Heart right ventricle (tissue), 16 donors: Measurements from ENCODE around the gene VPREB3. TPM values are rescaled to one million over a fixed set of nuclear protein-coding genes. Genes with fewer than 3 reads are reported as not detected.

Source experiments
- ATAC-seq, 8 donors: fragments of 200-7000 bp; cut with Tn5 transposase; one replicate each; pipeline ENCODE4 v1.9.1; 2020; ENCODE audit warnings: mild to moderate bottlenecking in 8 of 8, moderate library complexity in 8 of 8, moderate number of reproducible peaks in 1 of 8
- DNase-seq, 2 donors: peaks; one replicate each; pipeline ENCODE4 v3.0.0-alpha.2; 2020
- H3K27ac ChIP-seq, 10 donors: fragments of 200-600 bp; sonication (generic) in 2 of 10; one replicate each; pipeline versions ENCODE4 v1.5.0 to v1.8.0; 2020 to 2022; ENCODE audit warnings: mild to moderate bottlenecking in 3 of 10
- H3K27me3 ChIP-seq, 7 donors: fragments of 200-600 bp; one replicate each; pipeline ENCODE4 v1.8.0; 2021 to 2022; ENCODE audit warnings: mild to moderate bottlenecking in 2 of 7
- H3K36me3 ChIP-seq, 9 donors: fragments of 200-600 bp; sonication (generic) in 1 of 9; one replicate each; pipeline versions ENCODE4 v1.5.0 to v1.8.0; 2020 to 2022; ENCODE audit warnings: mild to moderate bottlenecking in 2 of 9
- H3K4me1 ChIP-seq, 9 donors: fragments of 200-600 bp; sonication (generic) in 1 of 9; one replicate each; pipeline versions ENCODE4 v1.5.0 to v1.8.0; 2020 to 2022; ENCODE audit warnings: mild to moderate bottlenecking in 4 of 9
- H3K4me3 ChIP-seq, 10 donors: fragments of 200-600 bp; sonication (generic) in 2 of 10; one replicate each; pipeline versions ENCODE4 v1.5.0 to v1.8.0; 2020 to 2022; ENCODE audit warnings: mild to moderate bottlenecking in 7 of 10, moderate library complexity in 2 of 10
- H3K9me3 ChIP-seq, 11 donors: fragments of 200-600 bp in 10 of 11; sonication (generic) in 2 of 11; one replicate each; pipeline versions ENCODE4 v1.5.0 to v1.8.0; 2013 to 2022; ENCODE audit warnings: mild to moderate bottlenecking in 2 of 11, control low read depth in 1 of 11, moderate library complexity in 1 of 11
- CTCF ChIP-seq, 9 donors: fragments of 200-600 bp; sonication (generic) in 2 of 9; IDR thresholded peaks; one replicate each; pipeline versions ENCODE4 v1.5.0 to v1.8.0; 2021 to 2022; ENCODE audit warnings: antibody characterized with exemption in 9 of 9, mild to moderate bottlenecking in 5 of 9, moderate library complexity in 1 of 9
- WGBS, 2 donors: extraction: QIAGEN DNeasy Blood & Tissue Kit; methylation state at CpG; one replicate each; pipeline ENCODE4 v1.1.7; 2013; ENCODE audit warnings: inconsistent platforms in 1 of 2; 5-methylcytosine and 5-hydroxymethylcytosine counted together
- intact Hi-C, 10 donors: fragments of 100-400 bp; cut with DNase I; formaldehyde crosslinking; loops; one replicate each; pipeline versions ENCODE4 v1.11.1 to v1.14.2; 2022
- polyA plus RNA-seq, 2 donors: library from polyadenylated mRNA; stranded (reverse); fragments of 200-250 nt; gene quantifications; one replicate each; pipeline ENCODE4 v1.2.3, GENCODE V29; 2013
- total RNA-seq, 10 donors: library from RNA; stranded (reverse); fragmentation: NEBNext Ultra II Directional in 3 of 10; extraction: Animal tissue kit (Norgen Biotek cat#: 25700) in 3 of 10; gene quantifications; one replicate each; pipeline versions ENCODE4 v1.2.1 to v1.2.4, GENCODE V29; 2021 to 2023
- donor health status: Arrhythmogenic right ventricular cardiomyopathy.
- donor health status: ischemic (EF 13 %, LVEDD 7.1; RV severe dilation, severe dysfunction).
- donor health status: healthy with polysubstance abuse.
- donor health status: DM: no; HTN: yes; CAD: no.
- donor health status: DM: no; HTN: no; CAD: no.
- donor health status: ischemic (EF 25% LVEDD 6.9; RV normal size, moderate dysfunction).
- donor health status: ischemic (EF 25% LVEDD 5.7; RV mildly dilated, moderate dysfunction).
- donor health status: healthy.
- donor health status: DM: yes; HTN: yes; CAD: no.
- donor health status: Ischemic cardiomyopathy.
- donor health status: ischemic (EF 35%, LVEDD 5.7; RV mildly dilated, moderate dysfunction).
- donor health status: nonischemic (EF 11% LVEDD 7.7; RV severe dilation, severe dysfunction).
- donor health status: DM: yes; HTN: yes; CAD: no.
- donor health status: PGD.
- donor health status: ischemic (EF 29% LVEDD 5.4; RV normal size, mild dysfunction).
- donor health status: nonischemic (EF 23%, LVEDD 6.1; RV moderate dilation, normal function).

The VPREB3 gene
- total and polyA plus RNA-seq, 12 donors = 0.56 to 2.5 (median 0.96) TPM; not detected in 4

DNA sequence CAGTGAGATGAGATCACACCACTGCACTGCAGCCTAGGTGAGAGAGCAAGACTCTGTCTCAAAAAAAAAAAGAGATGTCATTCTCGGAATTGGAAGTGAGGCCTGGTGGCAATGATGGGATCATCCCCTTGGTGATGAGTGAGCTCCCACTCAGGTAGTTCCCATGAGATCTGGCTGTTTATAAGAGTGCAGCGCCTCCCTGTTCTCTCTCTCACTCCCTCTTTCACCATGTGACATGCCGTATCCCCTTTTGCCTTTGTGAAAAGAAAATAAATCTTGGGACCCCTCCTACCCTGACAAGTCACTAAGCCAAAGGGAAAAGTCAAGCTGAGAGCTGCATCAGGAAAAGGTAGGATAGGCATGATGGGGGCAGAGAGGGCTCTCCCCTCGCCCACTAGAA is 32.1 kb downstream of the VPREB3 start:
- intact Hi-C loops = no loop called here
- DNase-seq = no peak
- Histone ChIP-seq H3K36me3 (no peaks in the 10 kb centered on the region), H3K4me1 (peaks cover 0 to 5% (median 4%) of the 10 kb centered on the region in 9 donors), H3K27ac (no peak overlapping the region), H3K27me3 (no peaks in the 10 kb centered on the region), H3K4me3 (no peak overlapping the region), H3K9me3 (no peaks in the 10 kb centered on the region)
- no peak for TF ChIP-seq CTCF (IDR thresholded peaks at IDR 0.05)
- WGBS, 2 donors = 77 to 80% methylated on average over 4 of the region's 4 CpGs
- ATAC-seq = no peak

GRCh38 chr22:23720855-23721254 is 33.4 kb downstream of the VPREB3 start:
- H3K4me3 ChIP-seq = no peak overlapping the region
- H3K27ac ChIP-seq = no peak overlapping the region
- ATAC-seq = no peak
- H3K4me1 ChIP-seq = peaks cover 0 to 16% (median 12%) of the 10 kb centered on the region in 9 donors
- WGBS, 2 donors = 58 to 66% methylated on average over 6 of the region's 6 CpGs
- no peaks in the 10 kb centered on the region for H3K36me3 ChIP-seq
- intact Hi-C loops = no loop called here
- no peaks in the 10 kb centered on the region for H3K9me3 ChIP-seq
- no peak for TF ChIP-seq CTCF (IDR thresholded peaks at IDR 0.05)
- no peak for DNase-seq
- H3K27me3 ChIP-seq = no peaks in the 10 kb centered on the region

DNA sequence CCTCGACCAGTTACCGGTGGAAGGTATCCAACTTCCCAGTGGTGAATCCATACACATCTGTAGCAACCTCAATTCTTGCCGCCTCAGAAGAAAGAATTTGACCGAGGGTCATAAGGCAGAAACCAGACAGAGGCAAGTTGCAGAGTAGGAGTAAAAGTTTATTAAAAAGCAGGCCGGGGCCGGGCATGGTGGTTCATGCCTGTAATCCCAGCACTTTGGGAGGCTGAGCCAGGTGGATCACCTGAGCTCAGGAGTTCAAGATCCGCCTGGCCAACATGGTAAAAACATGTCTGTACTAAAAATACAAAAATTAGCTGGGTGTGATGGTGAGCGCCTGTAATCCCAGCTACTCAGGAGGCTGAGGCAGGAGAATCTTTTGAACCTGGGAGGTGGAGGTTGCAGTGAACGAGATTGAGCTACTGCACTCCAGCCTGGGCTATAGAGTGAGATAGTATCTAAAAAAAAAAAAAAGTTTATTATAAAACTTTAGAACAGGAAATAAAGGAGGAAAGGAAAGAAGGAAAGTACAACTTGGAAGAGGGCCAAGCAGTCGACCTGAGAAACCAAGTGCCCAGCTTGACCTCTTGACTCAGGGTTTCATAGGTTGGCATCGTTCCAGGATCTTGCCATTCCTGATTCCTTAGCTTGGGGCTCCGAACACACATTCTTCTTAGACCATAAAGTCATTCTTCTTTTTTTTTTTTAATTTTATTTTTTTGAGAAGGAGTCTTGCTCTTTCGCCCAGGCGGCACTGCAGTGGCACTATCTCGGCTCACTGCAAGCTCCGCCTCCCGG is 35.7 kb downstream of the VPREB3 start:
- no peak overlapping the region for H3K27ac ChIP-seq
- peaks cover 0 to 22% (median 13%) of the 10 kb centered on the region in 9 donors for H3K4me1 ChIP-seq
- H3K36me3 ChIP-seq = peaks cover 0 to 15% (median 0%) of the 10 kb centered on the region in 9 donors
- 90 to 91% methylated on average over 17 of the region's 17 CpGs for WGBS, 2 donors
- no peak for TF ChIP-seq CTCF (IDR thresholded peaks at IDR 0.05)
- H3K27me3 ChIP-seq = no peaks in the 10 kb centered on the region
- no peaks in the 10 kb centered on the region for H3K9me3 ChIP-seq
- intact Hi-C loops = no loop called here
- no peak overlapping the region for H3K4me3 ChIP-seq
- DNase-seq = no peak
- ATAC-seq = no peak

- Histone ChIP-seq H3K36me3 (peaks cover 0 to 30% (median 6%) of the 10 kb centered on the region in 9 donors), H3K4me3 (peak overlapping the region; percentile 54 to 91 (median 78)), H3K27me3 (no peaks in the 10 kb centered on the region), H3K27ac (peak overlapping the region; percentile 23 to 84 (median 68)), H3K4me1 (peaks cover 0 to 22% (median 13%) of the 10 kb centered on the region in 9 donors), H3K9me3 (no peaks in the 10 kb centered on the region)
- DNase-seq = peak; percentile 85 to 90
- WGBS, 2 donors = 5% methylated on average over 84 of the region's 84 CpGs
- intact Hi-C loops = loop anchor here in 1 of 10 donors (2.0 kb wide), 1 partner anchor 34 kb away; the partner anchor contains the start of gene ZNF70
- peak in 1 of 9 donors; percentile 5 for TF ChIP-seq CTCF (IDR thresholded peaks at IDR 0.05)
- peak; percentile 93 to 98 (median 97) for ATAC-seq
Observed at GRCh38 chr22:23716811-23717801, 37.1 kb downstream of the VPREB3 start.
